Measurements from ENCODE around the gene GALNT7. TPM values are rescaled to one million over a fixed set of nuclear protein-coding genes. Genes with fewer than 3 reads are reported as not detected.
A peak's percentile ranks its signal among the peaks of the same experiment; 100 is the strongest.

GALNT7 gene
- total RNA-seq, 1 donor: 19.6 TPM

- TF ChIP-seq, protein P1, sequence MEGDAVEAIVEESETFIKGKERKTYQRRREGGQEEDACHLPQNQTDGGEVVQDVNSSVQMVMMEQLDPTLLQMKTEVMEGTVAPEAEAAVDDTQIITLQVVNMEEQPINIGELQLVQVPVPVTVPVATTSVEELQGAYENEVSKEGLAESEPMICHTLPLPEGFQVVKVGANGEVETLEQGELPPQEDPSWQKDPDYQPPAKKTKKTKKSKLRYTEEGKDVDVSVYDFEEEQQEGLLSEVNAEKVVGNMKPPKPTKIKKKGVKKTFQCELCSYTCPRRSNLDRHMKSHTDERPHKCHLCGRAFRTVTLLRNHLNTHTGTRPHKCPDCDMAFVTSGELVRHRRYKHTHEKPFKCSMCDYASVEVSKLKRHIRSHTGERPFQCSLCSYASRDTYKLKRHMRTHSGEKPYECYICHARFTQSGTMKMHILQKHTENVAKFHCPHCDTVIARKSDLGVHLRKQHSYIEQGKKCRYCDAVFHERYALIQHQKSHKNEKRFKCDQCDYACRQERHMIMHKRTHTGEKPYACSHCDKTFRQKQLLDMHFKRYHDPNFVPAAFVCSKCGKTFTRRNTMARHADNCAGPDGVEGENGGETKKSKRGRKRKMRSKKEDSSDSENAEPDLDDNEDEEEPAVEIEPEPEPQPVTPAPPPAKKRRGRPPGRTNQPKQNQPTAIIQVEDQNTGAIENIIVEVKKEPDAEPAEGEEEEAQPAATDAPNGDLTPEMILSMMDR (IDR thresholded peaks at IDR 0.05; ENCODE audit: insufficient read depth, low read length): no peak
- no peak overlapping the region for H3K4me3 ChIP-seq (ENCODE audit: low read depth, low read length)
- peak; percentile 17 for DNase-seq (ENCODE audit: low read depth)
Measured at GRCh38 chr4:173189117-173189693, 20.6 kb downstream of the GALNT7 start.

DNA sequence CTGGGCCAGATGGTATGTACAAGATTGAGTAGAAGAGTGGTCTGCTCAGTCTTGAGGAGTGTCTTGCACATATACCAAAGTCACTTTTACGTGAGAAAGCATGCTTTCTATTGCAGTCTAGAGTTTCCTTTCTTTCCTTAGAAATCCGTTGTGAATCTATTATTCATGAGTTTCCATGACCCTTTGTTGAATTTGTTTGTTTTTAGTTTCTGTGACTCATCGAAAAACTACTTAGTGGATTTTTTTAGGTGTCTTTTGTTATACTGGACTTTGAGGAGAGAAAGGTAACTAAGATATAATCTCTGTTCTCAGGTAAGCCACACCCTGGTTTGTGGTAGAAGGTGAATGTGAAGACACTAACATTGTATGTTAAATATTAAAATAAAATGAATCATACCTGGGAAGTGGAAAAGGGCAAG is 23.0 kb downstream of the GALNT7 start:
- TF ChIP-seq, protein P1 (IDR thresholded peaks at IDR 0.05; ENCODE audit: insufficient read depth, low read length): no peak
- no peak overlapping the region for H3K4me3 ChIP-seq (ENCODE audit: low read depth, low read length)
- peak; percentile 20 for DNase-seq (ENCODE audit: low read depth)

DNA sequence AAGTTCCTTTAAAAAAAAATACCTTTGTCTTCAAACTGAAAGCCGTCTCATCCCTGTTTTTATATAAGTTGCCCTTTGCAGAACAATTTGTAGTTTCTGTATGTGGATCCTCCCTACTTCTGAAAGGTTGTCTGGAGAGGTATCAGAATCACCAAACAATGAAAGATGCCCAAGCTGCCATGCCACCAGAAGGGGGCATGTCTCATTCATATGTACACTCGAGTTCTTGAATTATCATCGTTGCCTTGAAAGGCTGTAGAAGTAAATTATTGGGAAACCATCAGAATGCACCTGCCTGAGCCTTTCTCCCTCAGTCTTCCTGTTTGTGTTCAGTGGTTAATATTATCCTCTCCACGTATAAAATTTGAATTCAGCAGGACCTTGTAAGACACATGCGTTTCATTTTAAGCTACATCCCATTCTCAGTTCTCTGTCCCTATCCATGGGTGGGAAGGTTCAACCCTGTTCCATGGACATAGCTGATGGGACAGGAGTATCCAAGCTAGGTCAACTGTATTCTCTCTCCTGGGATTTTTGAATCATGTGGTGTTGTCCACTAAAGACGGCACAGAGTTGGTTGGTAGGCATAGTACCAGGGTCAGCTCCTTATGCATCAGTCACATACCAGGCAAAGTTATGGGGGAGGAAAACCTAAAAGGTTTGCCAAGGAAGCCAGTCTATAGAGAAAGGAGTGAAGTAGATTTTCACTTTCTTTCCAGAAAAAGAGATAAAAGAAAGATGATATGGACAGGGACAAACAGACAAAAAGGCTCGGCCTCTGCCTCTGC is 24.0 kb downstream of the GALNT7 start:
- DNase-seq (ENCODE audit: low read depth): no peak
- H3K4me3 ChIP-seq (ENCODE audit: low read depth, low read length): no peak overlapping the region

GRCh38 chr4:173194157-173194556 is 25.5 kb downstream of the GALNT7 start:
- no peak overlapping the region for H3K4me3 ChIP-seq (ENCODE audit: low read depth, low read length)
- TF ChIP-seq, protein P1 (IDR thresholded peaks at IDR 0.05; ENCODE audit: insufficient read depth, low read length): no peak
- DNase-seq (ENCODE audit: low read depth): no peak

More for the DNA sequence above, 24.0 kb downstream of the GALNT7 start:
- TF ChIP-seq, protein P1 (IDR thresholded peaks at IDR 0.05; ENCODE audit: insufficient read depth, low read length): no peak

DNA sequence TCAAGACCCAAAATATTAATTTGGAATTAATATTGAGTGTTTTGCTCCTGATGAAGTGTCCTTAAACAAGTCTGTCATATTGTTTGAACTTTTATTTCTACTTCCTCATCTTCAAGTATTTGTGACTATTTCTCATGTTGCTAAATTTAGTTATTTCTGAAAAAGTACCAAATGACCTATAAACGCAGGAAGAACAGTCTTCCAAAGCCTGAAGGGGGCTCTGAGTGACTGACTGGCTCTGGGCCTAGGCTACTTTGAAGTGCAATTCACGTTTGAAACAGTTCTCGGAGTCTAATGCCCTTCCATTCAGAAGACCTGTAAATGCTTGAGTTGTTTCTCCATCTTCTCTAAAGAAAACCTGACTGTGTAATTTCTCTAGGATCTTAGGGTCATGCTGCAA is 26.5 kb downstream of the GALNT7 start:
- no peak for DNase-seq (ENCODE audit: low read depth)
- H3K4me3 ChIP-seq (ENCODE audit: low read depth, low read length): no peak overlapping the region
- TF ChIP-seq, protein P1 (IDR thresholded peaks at IDR 0.05; ENCODE audit: insufficient read depth, low read length): no peak

DNA sequence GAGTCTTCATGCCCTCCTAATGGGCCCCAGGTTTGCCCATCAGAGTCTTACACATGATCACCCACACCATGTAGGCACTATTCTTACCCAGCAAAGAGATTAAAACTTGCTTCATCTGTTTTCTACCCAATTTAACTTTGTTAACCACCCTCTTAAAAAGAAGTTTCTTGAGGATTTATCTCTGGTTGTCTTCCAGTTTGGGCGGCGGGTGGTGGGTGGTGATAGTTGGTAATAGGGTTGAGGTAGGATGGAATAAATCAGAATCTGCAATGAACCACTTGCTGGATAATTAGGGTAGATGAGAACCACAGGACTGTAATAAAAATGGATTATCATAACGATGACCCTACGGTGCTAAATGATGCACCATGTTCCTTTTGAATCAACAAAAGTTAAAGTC is 30.9 kb downstream of the GALNT7 start:
- TF ChIP-seq, protein P1 (IDR thresholded peaks at IDR 0.05; ENCODE audit: insufficient read depth, low read length): no peak
- H3K4me3 ChIP-seq (ENCODE audit: low read depth, low read length): no peak overlapping the region

More for the DNA sequence above, 30.9 kb downstream of the GALNT7 start:
- no peak for DNase-seq (ENCODE audit: low read depth)

All from fibroblast of the aortic adventitia (primary cell).